Stimulated activated CD8-positive, alpha-beta memory T cell treated with anti-CD3 and anti-CD28 coated beads, Interleukin-7, amount 100 ng/mL, for 24 hours (primary cell): Measurements from ENCODE around the gene SELENOH.
"Not testable (repeated sequence)": the region's sequence is repeated elsewhere in the genome, so short reads cannot be mapped to it uniquely, and the experiment has no call there.

Source experiments
- DNase-seq: peaks from one replicate; pipeline ENCODE4 v3.0.0-alpha.2; 2020; ENCODE audit warnings: low read depth

Gene SELENOH, protein sequence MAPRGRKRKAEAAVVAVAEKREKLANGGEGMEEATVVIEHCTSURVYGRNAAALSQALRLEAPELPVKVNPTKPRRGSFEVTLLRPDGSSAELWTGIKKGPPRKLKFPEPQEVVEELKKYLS

DNA sequence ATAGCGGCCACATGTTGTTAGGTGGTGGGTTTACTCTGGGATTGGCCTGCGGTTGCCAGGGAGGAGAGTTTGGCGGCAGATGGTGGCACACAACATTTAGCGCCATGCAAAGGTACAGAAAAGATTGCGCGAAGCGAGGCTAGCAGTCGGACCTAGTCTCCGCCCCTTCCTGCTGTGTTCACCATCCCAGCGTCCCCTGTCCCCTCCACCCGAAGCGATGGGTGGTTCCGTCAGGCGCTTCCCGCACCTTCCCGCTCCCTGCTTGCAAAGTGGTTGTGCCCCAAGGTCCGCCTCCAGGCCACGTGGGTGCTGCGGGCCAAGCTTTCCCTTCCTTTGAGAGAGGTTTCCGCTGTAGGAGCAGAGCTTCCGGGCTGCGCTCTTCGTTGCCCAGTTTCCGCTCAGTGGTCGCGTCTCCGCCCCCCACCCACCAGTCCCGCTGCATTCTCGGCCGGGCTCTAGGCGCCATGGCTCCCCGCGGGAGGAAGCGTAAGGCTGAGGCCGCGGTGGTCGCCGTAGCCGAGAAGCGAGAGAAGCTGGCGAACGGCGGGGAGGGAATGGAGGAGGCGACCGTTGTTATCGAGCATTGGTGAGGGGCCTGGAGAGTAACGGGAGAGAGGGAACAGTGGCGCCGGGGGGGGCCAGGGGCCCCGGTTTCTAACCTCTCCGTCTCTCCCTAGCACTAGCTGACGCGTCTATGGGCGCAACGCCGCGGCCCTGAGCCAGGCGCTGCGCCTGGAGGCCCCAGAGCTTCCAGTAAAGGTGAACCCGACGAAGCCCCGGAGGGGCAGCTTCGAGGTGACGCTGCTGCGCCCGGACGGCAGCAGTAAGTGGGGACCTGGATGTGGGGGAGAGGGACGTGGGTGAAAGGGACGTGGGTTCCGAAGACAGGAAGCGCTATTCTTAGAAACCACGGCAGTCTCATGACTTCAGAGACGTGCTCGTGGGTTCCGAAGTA, at the start of gene SELENOH:
SELENOH (plus strand) TSS at position 360 of the 955 bp plus-strand sequence; CDS start at position 465, 105 bp downstream.
- peak; percentile 88 for DNase-seq

GRCh38 chr11:57698843-57699365, 42.4 kb upstream of the SELENOH start:
- no peak for DNase-seq

- DNase-seq = no peak
Observed at GRCh38 chr11:57699813-57700212, 41.5 kb upstream of the SELENOH start.

- no peak for DNase-seq
Observed at GRCh38 chr11:57700425-57700824, 40.9 kb upstream of the SELENOH start.

DNA sequence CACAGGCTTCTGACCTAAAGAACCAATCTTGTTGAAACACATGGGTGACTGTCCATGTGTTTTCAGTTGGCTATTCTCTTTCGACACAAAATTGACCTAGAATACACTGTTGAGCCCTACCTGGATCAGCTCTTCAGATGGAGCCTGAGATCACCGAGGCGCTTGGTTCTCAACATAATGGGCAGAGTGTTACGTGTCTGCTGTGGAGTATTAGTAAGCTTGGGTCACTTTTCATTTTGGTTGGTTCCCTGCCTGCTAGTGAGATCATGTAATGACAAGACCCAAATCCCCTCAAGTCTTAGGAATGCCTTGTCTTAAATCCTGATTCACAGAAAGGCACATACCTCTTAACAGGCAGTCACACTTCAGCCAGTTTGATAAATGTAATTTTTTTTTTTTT, 38.0 kb upstream of the SELENOH start:
- DNase-seq = no peak

DNA sequence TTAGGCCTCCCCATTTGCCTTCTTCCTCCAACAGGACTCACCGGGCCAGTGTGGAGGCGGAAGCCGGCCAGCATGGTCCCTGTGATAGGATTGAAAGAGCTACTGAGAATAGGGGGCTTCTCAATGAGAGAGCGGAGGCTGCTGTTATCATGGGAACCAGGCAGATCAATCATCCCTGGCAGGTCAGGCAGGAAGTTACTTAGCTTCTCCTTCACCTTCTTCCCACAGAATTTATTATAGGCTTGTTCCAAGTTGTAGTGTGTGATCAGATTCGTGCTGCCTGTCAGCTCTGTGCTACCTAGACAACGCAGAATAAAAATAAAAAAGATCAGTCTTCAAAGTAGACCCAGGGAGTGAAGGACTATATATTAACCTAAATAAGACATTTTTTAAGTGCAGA, 36.4 kb upstream of the SELENOH start:
- DNase-seq = no peak

GRCh38 chr11:57705432-57705831, 35.9 kb upstream of the SELENOH start:
- DNase-seq = not testable (repeated sequence)

GRCh38 chr11:57709802-57710367, 31.4 kb upstream of the SELENOH start:
- no peak for DNase-seq

- peak; percentile 51 for DNase-seq
Observed at GRCh38 chr11:57711414-57712255, 29.7 kb upstream of the SELENOH start, which contains the start of gene MED19. Gene MED19 (minus strand): TSS chr11:57712215. CDS start chr11:57712179, 36 bp downstream.

GRCh38 chr11:57712256-57713150, 28.8 kb upstream of the SELENOH start, which contains the start of gene TMX2:
Gene TMX2 (plus strand): TSS chr11:57712593. CDS start chr11:57712619, 26 bp downstream.
- DNase-seq = peak; percentile 83

- no peak for DNase-seq
Observed at GRCh38 chr11:57713835-57714234, 27.5 kb upstream of the SELENOH start.

- not testable (repeated sequence) for DNase-seq
Observed at GRCh38 chr11:57716726-57717125, 24.6 kb upstream of the SELENOH start.

- no peak for DNase-seq
Observed at GRCh38 chr11:57727185-57727584, 14.1 kb upstream of the SELENOH start.

DNA sequence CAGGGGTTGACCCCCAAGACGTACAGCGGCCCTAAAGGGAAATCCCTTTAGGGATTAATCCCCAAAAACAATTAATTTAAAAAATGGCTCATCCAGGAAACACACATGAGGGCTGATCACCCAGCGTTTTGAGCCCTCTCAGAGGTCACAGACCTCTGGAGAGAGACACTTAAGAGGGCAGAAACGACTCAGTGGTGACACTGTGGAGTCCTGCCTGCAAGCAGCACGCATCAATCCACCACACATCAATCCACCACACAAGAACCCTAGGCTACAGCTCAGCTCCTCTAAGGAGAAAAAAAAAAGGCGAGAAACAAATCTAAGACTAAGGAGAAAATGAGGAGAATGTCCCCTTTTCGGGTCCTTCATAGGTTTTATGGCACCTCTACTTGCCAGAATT, 12.5 kb upstream of the SELENOH start:
- no peak for DNase-seq

- no peak for DNase-seq
Observed at GRCh38 chr11:57729479-57729878, 11.8 kb upstream of the SELENOH start.

GRCh38 chr11:57732661-57733060, 8.6 kb upstream of the SELENOH start:
- no peak for DNase-seq

DNA sequence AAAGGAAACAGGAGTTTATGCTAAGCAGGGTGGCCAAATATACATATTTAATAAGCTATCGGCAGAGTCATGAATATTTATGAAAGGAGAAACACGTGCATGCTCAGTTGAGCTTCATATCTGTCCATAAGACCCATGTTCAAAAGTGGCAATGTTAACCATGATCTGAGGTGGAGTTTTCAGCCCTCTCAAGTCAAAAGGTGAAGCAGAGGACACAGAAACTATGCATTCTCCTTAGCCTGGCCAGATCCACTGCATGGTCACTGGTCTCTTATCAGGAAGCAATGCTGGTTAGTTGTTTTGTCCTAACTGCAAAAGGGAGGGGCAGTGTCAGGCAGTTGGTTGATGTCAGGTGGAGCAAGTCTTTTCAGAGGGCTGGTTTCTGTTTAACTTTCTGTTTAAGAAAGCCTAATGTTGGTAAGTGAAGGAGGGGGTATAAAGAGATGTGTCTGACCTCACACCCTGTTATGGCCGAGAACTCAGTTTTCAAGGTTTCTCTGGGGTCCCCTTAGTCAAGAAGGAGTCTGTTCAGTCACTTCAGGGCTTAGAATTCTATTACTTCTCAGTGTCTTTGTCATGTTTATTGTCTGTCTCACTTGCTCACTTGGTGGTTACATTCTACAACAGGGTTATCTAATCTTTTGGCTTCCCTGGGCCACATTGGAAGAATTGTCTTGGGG, 5.5 kb upstream of the SELENOH start:
- no peak for DNase-seq

DNA sequence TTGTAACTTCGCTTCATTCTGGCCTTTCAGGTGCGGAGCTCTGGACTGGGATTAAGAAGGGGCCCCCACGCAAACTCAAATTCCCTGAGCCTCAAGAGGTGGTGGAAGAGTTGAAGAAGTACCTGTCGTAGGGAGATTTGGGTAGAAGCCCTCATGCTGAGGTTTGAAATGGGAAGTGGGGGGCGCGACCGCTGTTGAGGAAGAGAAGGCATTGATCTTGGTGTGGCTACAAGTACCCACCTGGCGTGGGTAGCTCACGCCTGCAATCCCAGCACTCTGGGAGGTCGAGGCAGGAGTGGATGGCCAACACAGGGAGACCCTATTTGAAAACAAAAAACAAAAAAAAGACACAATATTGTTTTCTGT, 779 bp downstream of the SELENOH start:
- no peak for DNase-seq

- no peak for DNase-seq
Observed at GRCh38 chr11:57744357-57744756, 3.1 kb downstream of the SELENOH start.

DNA sequence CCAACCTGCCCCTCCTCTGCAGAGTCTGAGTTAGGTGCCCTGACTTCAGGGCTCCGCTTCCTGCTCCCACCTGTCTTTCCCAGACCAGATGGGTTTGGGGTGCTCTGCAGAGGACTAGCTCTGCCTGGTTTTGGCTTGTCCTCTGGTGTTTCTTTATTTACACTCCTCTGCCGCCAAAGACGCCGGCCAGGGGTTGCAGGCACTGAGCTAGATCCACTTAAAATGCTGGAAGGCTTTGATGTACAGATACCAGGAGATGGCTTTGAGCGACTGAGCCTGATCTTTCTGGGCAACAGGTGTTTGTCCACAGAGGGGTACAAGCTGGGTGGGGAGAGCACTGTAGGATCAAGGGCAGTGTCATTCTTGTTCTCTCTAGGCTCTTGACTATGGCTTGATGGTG, 3.9 kb downstream of the SELENOH start:
- no peak for DNase-seq
